GM13976 (cell line): ENCODE data around the gene ZNF541.

Experiments used
- DNase-seq: peaks from one replicate; pipeline ENCODE4 v3.0.0; 2012; ENCODE audit warnings: low spot score
- CTCF ChIP-seq: IDR thresholded peaks from 2 replicates; pipeline ENCODE4 v1.5.1; 2012; ENCODE audit warnings: borderline replicate concordance, mild to moderate bottlenecking; ENCODE audit not compliant: insufficient read depth; ENCODE audit errors: extremely low read depth, missing control alignments, control extremely low read depth
- in situ Hi-C: fragments of 300-500 bp; cut with MboI; formaldehyde crosslinking; loops from one replicate; pipeline ENCODE4 v1.12.0; 2022; ENCODE audit warnings: low sequenced_read_pairs, mixed read lengths, inconsistent platforms; ENCODE audit not compliant: unreplicated experiment

The ZNF541 gene

GRCh38 chr19:47573071-47574026, at the start of gene ZNF541:
Gene ZNF541 (minus strand): TSS chr19:47573148. CDS start chr19:47555856, 17,292 bp downstream.
- no peak for DNase-seq
- in situ Hi-C loops: no loop called here
- TF ChIP-seq CTCF: no peak

- no peak for DNase-seq
- TF ChIP-seq CTCF: no peak
- in situ Hi-C loops: no loop called here
Observed at GRCh38 chr19:47619763-47620162, 46.8 kb upstream of the ZNF541 start.

GRCh38 chr19:47618771-47619170, 45.8 kb upstream of the ZNF541 start:
- in situ Hi-C loops: no loop called here
- DNase-seq: no peak
- no peak for TF ChIP-seq CTCF

- DNase-seq: no peak
- TF ChIP-seq CTCF: no peak
- in situ Hi-C loops: no loop called here
Observed at GRCh38 chr19:47615714-47616113, 42.8 kb upstream of the ZNF541 start.

- in situ Hi-C loops: no loop called here
- no peak for TF ChIP-seq CTCF
- no peak for DNase-seq
Observed at GRCh38 chr19:47615230-47615629, 42.3 kb upstream of the ZNF541 start.

- in situ Hi-C loops: no loop called here
- no peak for DNase-seq
- TF ChIP-seq CTCF: no peak
Observed at GRCh38 chr19:47614559-47614958, 41.6 kb upstream of the ZNF541 start.
